H1 (cell line): Measurements from ENCODE around the gene CD300LF. TPM values are rescaled to one million over a fixed set of nuclear protein-coding genes. Genes with fewer than 3 reads are reported as not detected.

Experiments
- ATF2 ChIP-seq: IDR thresholded peaks from 2 replicates; pipeline ENCODE4 v1.6.1; 2012; ENCODE audit warnings: low read length, inconsistent platforms
- RFX5 ChIP-seq: IDR thresholded peaks from 2 replicates; pipeline ENCODE4 v1.6.1; 2011; ENCODE audit warnings: low read depth, low read length, improper control_type of control experiment, borderline replicate concordance
- polyA plus RNA-seq, 7 experiments: library from polyadenylated mRNA; depleted of rRNA in 3 of 7; stranded (reverse) in 5 of 7; unstranded in 2 of 7; fragments of >200 nt in 5 of 7; fragments of 200-250 nt in 2 of 7; gene quantifications; 1 replicate in 5 of 7; 2 replicates in 1 of 7; 4 replicates in 1 of 7; pipeline versions ENCODE4 v1.2.1 to v1.2.3, GENCODE V29; 2011 to 2013; ENCODE audit warnings: missing spikeins in 2 of 7, mixed read lengths in 2 of 7
- total RNA-seq: library from RNA; stranded (reverse); fragmentation: NEBNext Ultra II Directional; extraction: Animal tissue kit (Norgen Biotek cat#: 25700); gene quantifications from 2 replicates; pipeline ENCODE4 v1.2.1, GENCODE V29; 2021

The CD300LF gene
- total and polyA plus RNA-seq, 2 of the 8 experiments (the other 6 are each of a cell fraction or from before 2014, with no cell fraction given), result not detected

GRCh38 chr17:74678541-74678940, 34.2 kb downstream of the CD300LF start (continued):
- TF ChIP-seq ATF2 (no peak), RFX5 (no peak)
- TF ChIP-seq, all 59 proteins: peak for 0
